Measurements from ENCODE around the gene RLIM. TPM values are rescaled to one million over a fixed set of nuclear protein-coding genes. Genes with fewer than 3 reads are reported as not detected.

Gene RLIM
- total RNA-seq, 8 experiments from 2014 or later = 41.9 to 61.9 (median 57.4) TPM

Other genes with a start within 250 kb of the RLIM start
- gene SLC16A2, start 193.1 kb downstream of the RLIM start, total RNA-seq = 10 to 100 TPM in 3 of 8 experiments, 1 to 10 TPM in 5; 1.9 to 22.9 (median 8.4) TPM

Data from motor neuron (in vitro differentiated cells).